Measurements from ENCODE around the gene CPT2.

The CPT2 gene

GRCh38 chr1:53218201-53218600, 21.6 kb downstream of the CPT2 start:
- no peak for DNase-seq (ENCODE audit: low read depth in 3 of 3)

- no peak for DNase-seq (ENCODE audit: low read depth in 3 of 3)
Observed at GRCh38 chr1:53219711-53220110, 23.1 kb downstream of the CPT2 start.

- DNase-seq (ENCODE audit: low read depth in 3 of 3), result peak; percentile 82 to 94 (median 89)
Observed at GRCh38 chr1:53220171-53220961, 23.7 kb downstream of the CPT2 start, which contains the start of gene CZIB. Gene CZIB (minus strand): TSS chr1:53220634. CDS start chr1:53220575, 59 bp downstream.

- DNase-seq (ENCODE audit: low read depth in 3 of 3), result no peak
Observed at GRCh38 chr1:53220962-53221286, 24.3 kb downstream of the CPT2 start.

- no peak for DNase-seq (ENCODE audit: low read depth in 3 of 3)
Observed at GRCh38 chr1:53237638-53238037, 41.0 kb downstream of the CPT2 start.

GRCh38 chr1:53238197-53239155, 41.9 kb downstream of the CPT2 start, which contains the start of gene MAGOH:
Gene MAGOH (minus strand): TSS chr1:53238518. CDS start chr1:53238448, 70 bp downstream.
- peak; percentile 88 to 90 (median 88) for DNase-seq (ENCODE audit: low read depth in 3 of 3)

- no peak for DNase-seq (ENCODE audit: low read depth in 3 of 3)
Observed at GRCh38 chr1:53241828-53242227, 45.2 kb downstream of the CPT2 start.

GRCh38 chr1:53242381-53242780, 45.8 kb downstream of the CPT2 start:
- no peak for DNase-seq (ENCODE audit: low read depth in 3 of 3)

GRCh38 chr1:53244141-53244540, 47.5 kb downstream of the CPT2 start:
- no peak for DNase-seq (ENCODE audit: low read depth in 3 of 3)

GRCh38 chr1:53246261-53247134, 49.9 kb downstream of the CPT2 start:
- no peak for DNase-seq (ENCODE audit: low read depth in 3 of 3)

- DNase-seq (ENCODE audit: low read depth in 3 of 3), result no peak
Observed at GRCh38 chr1:53249706-53250105, 53.1 kb downstream of the CPT2 start.

GRCh38 chr1:53250325-53250724, 53.7 kb downstream of the CPT2 start:
- no peak for DNase-seq (ENCODE audit: low read depth in 3 of 3)

GRCh38 chr1:53254011-53254640, 57.5 kb downstream of the CPT2 start:
- DNase-seq (ENCODE audit: low read depth in 3 of 3), result no peak

GRCh38 chr1:53255031-53255430, 58.4 kb downstream of the CPT2 start:
- DNase-seq (ENCODE audit: low read depth in 3 of 3), result no peak

GRCh38 chr1:53256511-53257453, 60.2 kb downstream of the CPT2 start:
- DNase-seq (ENCODE audit: low read depth in 3 of 3), result no peak

GRCh38 chr1:53257454-53258081, 60.9 kb downstream of the CPT2 start:
- DNase-seq (ENCODE audit: low read depth in 3 of 3), result no peak

- DNase-seq (ENCODE audit: low read depth in 3 of 3), result no peak
Observed at GRCh38 chr1:53258216-53258615, 61.6 kb downstream of the CPT2 start.

- DNase-seq (ENCODE audit: low read depth in 3 of 3), result no peak
Observed at GRCh38 chr1:53259932-53260331, 63.3 kb downstream of the CPT2 start.

- no peak for DNase-seq (ENCODE audit: low read depth in 3 of 3)
Observed at GRCh38 chr1:53260631-53261247, 64.1 kb downstream of the CPT2 start.

Measured in stimulated activated CD4-positive, alpha-beta T cell treated with anti-CD3 and anti-CD28 coated beads, TNF-alpha, amount 100 ng/mL, for 4 hours (primary cell).